ENCODE measurements around the gene WDR45B. TPM values are rescaled to one million over a fixed set of nuclear protein-coding genes. Genes with fewer than 3 reads are reported as not detected.

Gene WDR45B
- total RNA-seq, 1 donor = 47.0 TPM

- TF ChIP-seq CTCF (IDR thresholded peaks at IDR 0.05; ENCODE audit: insufficient read depth, low read length) = no peak
- no peak for DNase-seq (ENCODE audit: low read depth)
- H3K4me3 ChIP-seq (ENCODE audit: low read depth, low read length) = no peak overlapping the region
Observed at GRCh38 chr17:82678265-82678891, 30.1 kb upstream of the WDR45B start.

GRCh38 chr17:82677353-82677925 is 29.2 kb upstream of the WDR45B start:
- no peak for TF ChIP-seq CTCF (IDR thresholded peaks at IDR 0.05; ENCODE audit: insufficient read depth, low read length)
- no peak for DNase-seq (ENCODE audit: low read depth)
- no peak overlapping the region for H3K4me3 ChIP-seq (ENCODE audit: low read depth, low read length)

- no peak overlapping the region for H3K4me3 ChIP-seq (ENCODE audit: low read depth, low read length)
- DNase-seq (ENCODE audit: low read depth) = no peak
- no peak for TF ChIP-seq CTCF (IDR thresholded peaks at IDR 0.05; ENCODE audit: insufficient read depth, low read length)
Observed at GRCh38 chr17:82675476-82676245, 27.4 kb upstream of the WDR45B start.

- H3K4me3 ChIP-seq (ENCODE audit: low read depth, low read length) = no peak overlapping the region
- no peak for DNase-seq (ENCODE audit: low read depth)
- no peak for TF ChIP-seq CTCF (IDR thresholded peaks at IDR 0.05; ENCODE audit: insufficient read depth, low read length)
Observed at GRCh38 chr17:82674656-82675475, 26.6 kb upstream of the WDR45B start.

GRCh38 chr17:82670661-82671450 is 22.6 kb upstream of the WDR45B start:
- no peak for DNase-seq (ENCODE audit: low read depth)
- no peak overlapping the region for H3K4me3 ChIP-seq (ENCODE audit: low read depth, low read length)
- no peak for TF ChIP-seq CTCF (IDR thresholded peaks at IDR 0.05; ENCODE audit: insufficient read depth, low read length)

GRCh38 chr17:82668631-82669099 is 20.4 kb upstream of the WDR45B start:
- peak; percentile 25 for DNase-seq (ENCODE audit: low read depth)
- H3K4me3 ChIP-seq (ENCODE audit: low read depth, low read length) = no peak overlapping the region
- peak; percentile 37 for TF ChIP-seq CTCF (IDR thresholded peaks at IDR 0.05; ENCODE audit: insufficient read depth, low read length)

Measured in fibroblast of the aortic adventitia (primary cell).